ENCODE results near the gene PEX26.

DNA sequence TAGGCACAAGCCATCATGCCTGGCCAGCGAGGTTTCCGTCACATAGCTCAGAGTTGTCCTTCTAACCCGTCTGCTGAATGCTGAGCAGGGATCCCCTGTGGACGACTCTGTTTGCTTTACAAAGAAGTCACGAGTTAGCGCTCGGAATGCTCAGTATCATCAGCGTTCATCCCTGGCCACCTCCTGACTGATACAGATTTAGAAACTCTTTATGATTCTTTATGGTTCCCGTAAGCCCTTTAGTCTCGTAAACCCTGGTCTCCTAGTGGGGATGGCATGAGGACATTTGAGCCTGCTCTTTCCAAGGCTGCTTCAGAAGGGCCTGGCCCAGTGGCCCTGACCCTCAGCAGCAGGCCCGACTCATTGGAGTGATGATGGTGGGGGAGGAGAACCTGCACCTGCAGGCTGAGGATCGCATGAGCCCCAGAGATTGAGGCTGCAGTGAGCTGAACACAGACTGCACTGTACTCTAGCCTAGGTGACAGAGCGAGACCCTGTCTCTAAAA, 9.6 kb downstream of the PEX26 start:
- TF ChIP-seq, protein P1, sequence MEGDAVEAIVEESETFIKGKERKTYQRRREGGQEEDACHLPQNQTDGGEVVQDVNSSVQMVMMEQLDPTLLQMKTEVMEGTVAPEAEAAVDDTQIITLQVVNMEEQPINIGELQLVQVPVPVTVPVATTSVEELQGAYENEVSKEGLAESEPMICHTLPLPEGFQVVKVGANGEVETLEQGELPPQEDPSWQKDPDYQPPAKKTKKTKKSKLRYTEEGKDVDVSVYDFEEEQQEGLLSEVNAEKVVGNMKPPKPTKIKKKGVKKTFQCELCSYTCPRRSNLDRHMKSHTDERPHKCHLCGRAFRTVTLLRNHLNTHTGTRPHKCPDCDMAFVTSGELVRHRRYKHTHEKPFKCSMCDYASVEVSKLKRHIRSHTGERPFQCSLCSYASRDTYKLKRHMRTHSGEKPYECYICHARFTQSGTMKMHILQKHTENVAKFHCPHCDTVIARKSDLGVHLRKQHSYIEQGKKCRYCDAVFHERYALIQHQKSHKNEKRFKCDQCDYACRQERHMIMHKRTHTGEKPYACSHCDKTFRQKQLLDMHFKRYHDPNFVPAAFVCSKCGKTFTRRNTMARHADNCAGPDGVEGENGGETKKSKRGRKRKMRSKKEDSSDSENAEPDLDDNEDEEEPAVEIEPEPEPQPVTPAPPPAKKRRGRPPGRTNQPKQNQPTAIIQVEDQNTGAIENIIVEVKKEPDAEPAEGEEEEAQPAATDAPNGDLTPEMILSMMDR (IDR thresholded peaks at IDR 0.05) = no peak
- no peak for TF ChIP-seq EZH2 (IDR thresholded peaks at IDR 0.05; ENCODE audit: borderline replicate concordance, insufficient read depth, low read depth, low read length, poor library complexity, severe bottlenecking)

Measured in B cell (primary cell).